ENCODE data around the gene PRDM16.

Gene PRDM16

DNA sequence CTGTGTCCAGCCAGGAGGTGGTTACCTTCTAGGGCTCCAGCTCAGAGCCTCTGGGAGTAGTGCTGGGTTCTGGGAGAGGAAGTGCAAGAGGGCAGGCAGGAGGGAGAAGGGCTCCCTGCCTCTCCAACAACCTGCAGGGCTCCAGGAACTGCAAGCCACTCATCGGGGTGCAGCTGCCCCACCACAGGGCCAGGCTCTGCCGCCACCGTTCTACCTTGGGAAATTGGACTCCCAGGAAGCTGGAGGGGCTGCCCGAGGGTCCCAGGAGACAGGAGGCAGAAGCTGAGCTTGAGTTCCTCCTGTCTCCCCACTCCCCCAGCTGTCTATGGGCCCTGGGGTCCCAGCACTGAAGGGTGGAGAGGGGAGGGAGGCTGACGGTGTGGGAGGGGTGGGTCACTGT is 7.4 kb upstream of the PRDM16 start:
- TF ChIP-seq CTCF (IDR thresholded peaks at IDR 0.05; ENCODE audit: borderline replicate concordance, extremely low read depth, low read length, poor library complexity, severe bottlenecking) = no peak
- no peak for TF ChIP-seq EZH2 (IDR thresholded peaks at IDR 0.05; ENCODE audit: borderline replicate concordance, low read depth, low read length, severe bottlenecking)
- H3K27ac ChIP-seq (ENCODE audit: low read length) = no peak overlapping the region
- no peak for ATAC-seq (ENCODE audit: insufficient read depth, low read depth)
- H3K4me1 ChIP-seq (ENCODE audit: insufficient read depth, low read length) = no peaks in the 10 kb centered on the region
- no peak overlapping the region for H3K4me3 ChIP-seq (ENCODE audit: low read depth in 1 of 2, low read length in 2 of 2)
- H3K79me2 ChIP-seq (ENCODE audit: insufficient read depth, low read length) = no peaks in the 10 kb centered on the region
- DNase-seq = no peak
- peaks cover 9% of the 10 kb centered on the region for H3K27me3 ChIP-seq (ENCODE audit: insufficient read depth, low read length, poor library complexity)
- no peak overlapping the region for H3K4me2 ChIP-seq (ENCODE audit: insufficient read depth, low read length)
- H3K9ac ChIP-seq (ENCODE audit: low read depth, low read length) = no peak overlapping the region
- no peaks in the 10 kb centered on the region for H4K20me1 ChIP-seq (ENCODE audit: insufficient read depth, low read length)
- no peaks in the 10 kb centered on the region for H3K36me3 ChIP-seq (ENCODE audit: insufficient read depth, low read length)
- H2AFZ ChIP-seq (ENCODE audit: low read depth, low read length) = no peak overlapping the region
- no peaks in the 10 kb centered on the region for H3K9me3 ChIP-seq (ENCODE audit: insufficient read depth, low read length, severe bottlenecking)

DNA sequence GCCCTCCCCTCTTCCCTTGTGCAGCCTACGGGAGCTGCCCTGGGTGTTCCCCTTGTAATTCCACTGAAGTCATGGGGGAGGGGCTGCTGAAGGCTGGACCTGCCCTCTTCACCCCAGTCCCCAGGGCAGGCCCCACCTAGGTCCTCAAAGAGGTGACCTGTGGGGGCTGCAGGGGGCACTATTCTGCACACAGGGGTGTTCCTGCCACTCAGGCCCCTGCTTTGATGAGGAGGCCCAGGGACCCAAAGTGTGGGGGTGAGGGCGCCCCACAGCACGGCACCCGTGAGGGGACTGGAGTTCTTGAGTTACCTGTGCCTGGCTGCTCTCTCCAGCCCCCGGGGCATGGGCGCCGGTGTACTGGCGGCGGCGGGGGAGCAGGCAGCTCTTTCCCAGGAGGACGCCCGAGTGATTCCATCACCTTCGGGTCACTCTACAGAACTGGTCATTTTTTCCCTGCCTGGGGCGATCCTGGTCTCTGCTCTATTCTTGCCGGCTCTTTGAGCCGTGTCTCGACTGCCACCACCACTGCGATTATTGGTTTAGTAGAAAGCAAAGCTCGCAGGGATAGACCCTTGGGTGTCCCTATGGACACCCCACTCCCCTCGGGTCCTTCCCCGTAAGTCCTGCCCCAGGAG is 6.9 kb upstream of the PRDM16 start:
- no peak for ATAC-seq (ENCODE audit: insufficient read depth, low read depth)
- H4K20me1 ChIP-seq (ENCODE audit: insufficient read depth, low read length) = no peaks in the 10 kb centered on the region
- H3K4me2 ChIP-seq (ENCODE audit: insufficient read depth, low read length) = no peak overlapping the region
- no peak for DNase-seq
- no peaks in the 10 kb centered on the region for H3K4me1 ChIP-seq (ENCODE audit: insufficient read depth, low read length)
- H2AFZ ChIP-seq (ENCODE audit: low read depth, low read length) = no peak overlapping the region
- no peak overlapping the region for H3K4me3 ChIP-seq (ENCODE audit: low read depth in 1 of 2, low read length in 2 of 2)
- H3K9me3 ChIP-seq (ENCODE audit: insufficient read depth, low read length, severe bottlenecking) = no peaks in the 10 kb centered on the region
- no peaks in the 10 kb centered on the region for H3K36me3 ChIP-seq (ENCODE audit: insufficient read depth, low read length)
- no peak overlapping the region for H3K9ac ChIP-seq (ENCODE audit: low read depth, low read length)
- H3K27ac ChIP-seq (ENCODE audit: low read length) = no peak overlapping the region
- H3K27me3 ChIP-seq (ENCODE audit: insufficient read depth, low read length, poor library complexity) = peaks cover 9% of the 10 kb centered on the region
- TF ChIP-seq CTCF (IDR thresholded peaks at IDR 0.05; ENCODE audit: borderline replicate concordance, extremely low read depth, low read length, poor library complexity, severe bottlenecking) (no peak), EZH2 (IDR thresholded peaks at IDR 0.05; ENCODE audit: borderline replicate concordance, low read depth, low read length, severe bottlenecking) (no peak)
- H3K79me2 ChIP-seq (ENCODE audit: insufficient read depth, low read length) = no peaks in the 10 kb centered on the region

DNA sequence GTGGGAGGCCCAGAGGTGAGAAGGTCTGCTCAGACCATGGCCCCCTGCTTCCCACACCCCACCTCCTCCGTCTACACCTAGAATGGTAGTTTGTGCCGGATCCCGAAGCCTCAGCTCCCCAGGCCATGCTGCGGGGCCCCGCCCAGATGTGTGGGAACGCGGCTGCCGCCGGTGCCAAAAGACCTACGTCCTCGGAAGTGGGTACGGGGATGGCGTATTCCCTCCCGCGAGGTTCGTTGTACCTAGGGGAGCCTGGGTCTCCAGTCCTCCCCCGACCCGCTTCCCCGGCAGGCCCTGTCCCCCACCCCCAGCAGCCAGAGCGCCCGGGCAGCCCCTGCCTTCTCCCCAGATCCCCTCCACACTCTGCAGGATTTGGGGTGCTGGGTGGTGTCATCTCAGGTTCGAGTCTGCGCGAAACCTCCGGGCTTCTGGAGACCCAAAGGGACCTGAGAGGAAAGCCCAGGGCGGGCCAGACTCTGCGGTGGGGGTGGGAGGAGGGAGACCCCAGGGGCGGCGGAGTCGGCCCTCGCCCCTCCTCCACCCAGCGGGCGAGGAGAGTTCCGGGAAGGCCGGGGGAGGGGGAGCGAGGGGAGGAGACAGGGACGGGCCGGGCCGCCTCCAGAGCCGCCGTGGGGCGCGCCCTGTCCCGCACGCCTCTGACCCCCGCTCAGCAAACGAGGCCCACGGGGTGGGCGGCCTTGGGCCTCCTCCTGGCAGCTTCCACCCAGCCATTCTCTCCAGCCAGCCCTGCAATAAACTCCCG is 6.2 kb upstream of the PRDM16 start:
- Histone ChIP-seq H3K36me3 (ENCODE audit: insufficient read depth, low read length) (no peaks in the 10 kb centered on the region), H2AFZ (ENCODE audit: low read depth, low read length) (no peak overlapping the region), H3K27ac (ENCODE audit: low read length) (no peak overlapping the region), H3K9ac (ENCODE audit: low read depth, low read length) (no peak overlapping the region), H4K20me1 (ENCODE audit: insufficient read depth, low read length) (no peaks in the 10 kb centered on the region), H3K79me2 (ENCODE audit: insufficient read depth, low read length) (no peaks in the 10 kb centered on the region), H3K9me3 (ENCODE audit: insufficient read depth, low read length, severe bottlenecking) (no peaks in the 10 kb centered on the region), H3K4me2 (ENCODE audit: insufficient read depth, low read length) (no peak overlapping the region), H3K4me3 (ENCODE audit: low read depth in 1 of 2, low read length in 2 of 2) (no peak overlapping the region), H3K27me3 (ENCODE audit: insufficient read depth, low read length, poor library complexity) (peaks cover 6% of the 10 kb centered on the region), H3K4me1 (ENCODE audit: insufficient read depth, low read length) (no peaks in the 10 kb centered on the region)
- ATAC-seq (ENCODE audit: insufficient read depth, low read depth) (no peak), DNase-seq (no peak)
- no peak for TF ChIP-seq CTCF (IDR thresholded peaks at IDR 0.05; ENCODE audit: borderline replicate concordance, extremely low read depth, low read length, poor library complexity, severe bottlenecking)
- TF ChIP-seq EZH2 (IDR thresholded peaks at IDR 0.05; ENCODE audit: borderline replicate concordance, low read depth, low read length, severe bottlenecking) = no peak
